HG03354 (cell line): ENCODE results near the gene GNB1L.

Source experiments
- ATAC-seq: cut with Tn5 transposase; IDR thresholded peaks from one replicate; pipeline ENCODE4 v1.9.1; 2021; ENCODE audit warnings: mild to moderate bottlenecking; ENCODE audit not compliant: unreplicated experiment, poor library complexity, severe bottlenecking

The GNB1L gene

GRCh38 chr22:19831016-19831415 lies 23.7 kb downstream of the GNB1L start:
- no peak for ATAC-seq

DNA sequence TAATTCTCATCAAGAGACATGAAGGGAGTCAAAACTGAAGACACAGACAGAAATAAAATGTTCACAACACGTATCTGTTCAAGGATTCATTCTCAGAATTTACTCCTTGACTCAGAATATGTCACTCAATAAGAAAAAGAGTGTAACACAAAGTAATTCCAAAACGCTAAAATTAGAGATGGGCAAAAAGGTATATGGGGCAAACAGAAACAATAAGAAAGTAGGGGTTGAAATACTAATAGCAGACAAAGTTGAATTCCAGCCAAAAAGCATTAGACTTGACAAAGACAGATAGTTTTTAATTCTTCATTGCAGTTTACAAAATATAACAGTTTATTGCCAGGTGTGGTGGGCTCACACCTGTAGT lies 26.7 kb downstream of the GNB1L start:
- no peak for ATAC-seq

GRCh38 chr22:19827341-19828034 lies 27.2 kb downstream of the GNB1L start:
- no peak for ATAC-seq

DNA sequence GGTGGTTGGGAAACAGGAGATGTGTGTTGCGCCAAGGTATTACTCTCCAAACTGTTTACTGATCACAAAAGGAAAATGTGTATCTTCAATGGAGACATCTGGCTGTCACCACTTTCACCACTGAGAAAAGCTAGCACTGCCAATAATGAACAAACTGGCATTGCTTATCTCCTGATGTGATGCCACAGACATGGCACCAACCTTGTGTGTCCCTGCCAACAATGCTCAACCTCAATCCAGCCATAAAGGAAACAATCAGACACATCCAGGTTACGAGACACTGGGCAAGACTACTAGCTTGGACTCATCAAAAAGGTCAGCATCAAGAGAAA lies 28.1 kb downstream of the GNB1L start:
- no peak for ATAC-seq

GRCh38 chr22:19825904-19826618 lies 28.6 kb downstream of the GNB1L start:
- no peak for ATAC-seq

DNA sequence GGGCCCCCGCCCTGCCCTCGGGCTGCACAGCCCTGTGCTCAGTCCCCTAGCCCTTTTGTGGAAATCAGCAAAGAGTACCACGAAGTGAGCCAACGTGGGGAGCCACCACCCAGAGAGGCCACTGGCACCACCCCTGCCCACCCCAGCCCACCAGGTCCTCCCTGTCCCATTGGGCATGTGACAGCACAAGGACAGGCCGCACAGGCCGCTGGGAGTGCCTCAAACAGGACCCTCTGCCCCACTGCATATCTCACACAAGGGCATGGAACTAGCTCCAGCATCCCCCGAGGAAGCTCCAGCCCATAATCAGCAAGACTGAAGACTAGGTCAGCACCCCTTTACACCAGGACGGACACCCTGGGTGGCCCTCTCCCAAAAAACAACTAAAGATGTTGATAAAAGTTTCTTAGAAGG lies 29.7 kb downstream of the GNB1L start:
- no peak for ATAC-seq

DNA sequence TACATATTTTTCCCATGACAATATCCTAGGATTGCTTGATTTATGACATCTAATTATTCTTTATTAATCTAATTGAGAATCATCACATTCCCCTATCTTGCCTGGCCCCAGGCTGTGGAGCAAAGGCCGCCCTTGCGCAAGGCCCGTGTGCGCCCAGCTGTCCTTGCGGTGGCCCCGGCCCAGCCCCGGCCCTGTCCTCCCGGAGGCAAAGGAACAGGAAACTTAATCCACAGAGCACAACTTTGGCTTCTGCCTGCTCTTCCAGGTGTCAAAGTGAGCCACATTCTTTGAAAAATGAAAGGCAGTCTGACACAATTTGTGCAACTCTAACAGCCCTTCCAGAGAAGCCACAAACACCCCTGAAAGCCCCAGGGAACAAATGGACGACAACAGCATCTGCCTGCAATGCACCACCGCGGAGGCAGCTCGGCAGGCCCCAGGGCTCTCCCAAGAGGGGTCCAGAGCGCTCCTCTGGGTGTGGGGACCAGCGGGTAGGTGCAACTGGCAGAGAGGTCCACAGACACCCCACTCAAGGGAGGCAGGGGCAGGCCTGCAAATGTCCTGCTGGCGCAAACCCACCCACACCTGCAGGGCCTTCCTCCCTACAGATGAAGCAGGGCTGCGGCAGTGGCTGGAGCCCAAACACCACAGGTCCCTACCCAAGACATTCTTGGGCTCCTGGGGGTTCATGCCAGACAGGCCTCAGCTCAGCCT lies 30.3 kb downstream of the GNB1L start:
- no peak for ATAC-seq

- no peak for ATAC-seq
Observed at GRCh38 chr22:19823902-19824211, 30.8 kb downstream of the GNB1L start.

- no peak for ATAC-seq
Observed at GRCh38 chr22:19823191-19823901, 31.3 kb downstream of the GNB1L start.

GRCh38 chr22:19822301-19823117 lies 32.2 kb downstream of the GNB1L start:
- ATAC-seq: no peak

GRCh38 chr22:19821523-19822300 lies 33.0 kb downstream of the GNB1L start:
- ATAC-seq: no peak

GRCh38 chr22:19820880-19821522 lies 33.7 kb downstream of the GNB1L start:
- no peak for ATAC-seq

GRCh38 chr22:19819911-19820879 lies 34.5 kb downstream of the GNB1L start:
- ATAC-seq: no peak

DNA sequence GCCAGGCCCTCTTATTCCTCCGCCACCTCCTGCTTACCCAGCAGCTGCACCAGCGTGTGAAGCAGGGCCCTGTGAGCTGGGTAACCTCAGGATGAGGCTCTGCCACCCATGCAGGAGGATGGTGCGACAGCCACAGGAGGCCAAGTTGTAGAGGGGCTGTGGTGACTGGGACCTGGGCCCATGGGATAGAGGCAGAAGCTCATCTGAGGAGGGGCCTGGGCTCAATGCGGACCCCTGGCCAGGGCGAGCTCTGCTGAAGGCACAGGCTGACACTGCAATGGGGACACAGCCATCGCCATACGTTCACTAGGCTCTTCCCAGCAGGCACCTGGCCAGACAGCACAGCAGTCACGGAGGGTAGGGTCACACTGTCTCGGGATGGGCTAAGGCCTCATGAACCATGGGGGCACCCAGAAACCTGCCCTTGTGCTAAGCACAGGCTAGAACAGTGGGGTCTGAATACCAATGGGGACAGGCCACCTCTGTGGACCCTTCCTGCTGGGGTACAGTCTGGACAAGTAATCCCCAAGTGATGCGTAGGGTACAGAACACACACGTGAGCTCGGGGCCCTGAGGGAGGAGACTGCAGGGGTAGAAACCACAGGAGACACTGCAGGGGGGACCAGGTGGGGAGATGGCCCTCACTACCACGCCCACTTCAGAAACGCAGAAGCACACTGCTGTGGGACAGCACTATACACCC lies 35.3 kb downstream of the GNB1L start:
- ATAC-seq: no peak

DNA sequence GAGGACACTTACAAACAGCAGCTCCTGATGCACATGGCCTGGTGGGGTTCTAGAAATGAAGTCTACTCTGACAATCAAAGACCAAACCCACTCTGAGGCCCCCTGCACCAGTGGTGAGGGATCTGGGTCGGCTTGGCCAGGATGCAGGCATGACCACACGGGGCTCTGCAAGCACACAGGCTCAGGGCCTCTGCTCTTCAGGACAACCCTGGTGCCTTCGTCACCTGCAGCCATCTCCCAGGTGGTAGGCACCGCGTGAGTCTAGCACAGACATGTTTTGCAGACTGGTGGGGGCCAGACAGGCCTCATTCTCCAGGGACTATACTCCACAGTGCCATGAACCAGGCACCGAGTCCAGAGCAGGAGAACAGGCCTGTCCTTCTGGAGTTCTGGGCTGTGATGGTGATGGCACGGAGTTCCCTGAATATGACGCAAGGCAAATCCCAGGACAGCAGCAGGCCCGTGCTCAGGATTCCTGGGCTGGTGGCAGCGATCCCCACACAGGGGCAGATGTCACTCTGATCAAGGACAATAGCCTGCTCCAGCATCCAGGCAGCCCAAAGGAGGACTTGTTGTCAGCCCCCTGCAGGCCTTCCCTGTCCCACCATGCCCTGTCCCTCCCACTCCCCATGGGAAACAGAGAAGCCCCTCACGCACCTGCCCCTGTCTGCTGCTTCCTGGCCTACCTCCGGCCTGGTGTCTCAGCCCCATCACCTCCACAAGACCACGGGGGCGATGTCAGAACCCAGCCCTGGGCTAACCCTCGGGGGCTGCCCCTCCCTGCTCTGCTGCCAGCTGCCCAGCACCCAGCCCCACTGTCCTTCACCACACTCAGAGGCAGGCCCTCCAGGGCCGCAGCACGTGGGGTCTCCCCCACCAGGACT lies 36.1 kb downstream of the GNB1L start:
- no peak for ATAC-seq
